Activated CD8-positive, alpha-beta T cell treated with anti-CD3 and anti-CD28 coated beads for 36 hours (primary cell): Measurements from ENCODE around the gene COL6A5. TPM values are rescaled to one million over a fixed set of nuclear protein-coding genes. Genes with fewer than 3 reads are reported as not detected.

Experiments
- ATAC-seq: fragments of 200-7000 bp; cut with Tn5 transposase; one replicate; pipeline ENCODE4 v1.10.0; 2021; ENCODE audit warnings: mild to moderate bottlenecking, moderate library complexity
- CTCF ChIA-PET: fragments of 350-600 bp; sonication (Branson Sonifier 250); formaldehyde crosslinking; loops from one replicate; lab custom pipeline; 2021; ENCODE audit warnings: antibody characterized with exemption; lab: Charles Lee
- POLR2A ChIA-PET: fragments of 350-600 bp; sonication (Branson Sonifier 250); formaldehyde crosslinking; loops from one replicate; lab custom pipeline; 2021; ENCODE audit warnings: antibody characterized with exemption; lab: Charles Lee
- DNase-seq: peaks from one replicate; pipeline ENCODE4 v3.0.0-alpha.2; 2020
- H3K27ac Mint-ChIP-seq: one replicate; pipeline ENCODE4 v1.8.0; 2021; ENCODE audit warnings: mild to moderate bottlenecking, mixed read lengths
- H3K27me3 Mint-ChIP-seq: one replicate; pipeline ENCODE4 v1.8.0; 2021; ENCODE audit warnings: mixed read lengths
- H3K36me3 Mint-ChIP-seq: one replicate; pipeline ENCODE4 v1.8.0; 2021; ENCODE audit warnings: low read depth, mixed read lengths
- H3K4me1 Mint-ChIP-seq: one replicate; pipeline ENCODE4 v1.8.0; 2021; ENCODE audit warnings: low read depth, mixed read lengths
- H3K4me3 Mint-ChIP-seq: one replicate; pipeline ENCODE4 v1.8.0; 2021; ENCODE audit warnings: mild to moderate bottlenecking, moderate library complexity, mixed read lengths
- H3K9me3 Mint-ChIP-seq: one replicate; pipeline ENCODE4 v1.8.0; 2021; ENCODE audit warnings: mixed read lengths
- intact Hi-C: fragments of 100-400 bp; cut with micrococcal nuclease; formaldehyde crosslinking; loops from one replicate; pipeline ENCODE4 v1.10.0; 2022
- total RNA-seq, 2 experiments: library from RNA; stranded (reverse); gene quantifications; one replicate each; pipeline ENCODE4 v1.2.3, GENCODE V29; 2021
- TF ChIP-seq, protein P1 (sequence below): fragments of 200-600 bp; IDR thresholded peaks from one replicate; pipeline ENCODE4 v1.8.0; 2022; ENCODE audit warnings: antibody characterized with exemption, mild to moderate bottlenecking

The COL6A5 gene
- total RNA-seq, 2 experiments from 2014 or later, result not detected

DNA sequence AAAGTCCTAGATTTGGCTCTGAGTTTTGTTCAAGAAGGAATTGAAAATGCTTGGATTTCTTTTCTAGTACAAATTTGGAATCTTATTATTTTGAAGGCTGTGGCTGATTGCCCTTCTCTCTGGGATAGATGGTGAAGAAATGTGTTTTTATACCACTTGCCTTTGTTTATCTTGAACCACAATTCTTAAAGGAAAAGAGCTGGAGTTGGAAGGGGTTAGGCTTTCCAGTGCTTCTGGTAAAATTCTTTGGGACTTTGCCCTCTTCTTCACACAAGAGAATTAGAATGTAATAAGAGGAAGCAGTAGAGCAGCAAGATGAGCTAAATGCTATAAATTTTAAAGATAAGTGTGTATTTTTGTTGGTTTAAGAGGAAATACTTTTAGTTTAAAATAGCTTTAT, 65.8 kb downstream of the COL6A5 start:
- peaks cover 2% of the 10 kb centered on the region for H3K27me3 Mint-ChIP-seq
- DNase-seq (no peak), ATAC-seq (no peak)
- no peak overlapping the region for H3K4me3 Mint-ChIP-seq
- H3K4me1 Mint-ChIP-seq, result no peaks in the 10 kb centered on the region
- TF ChIP-seq, protein P1, sequence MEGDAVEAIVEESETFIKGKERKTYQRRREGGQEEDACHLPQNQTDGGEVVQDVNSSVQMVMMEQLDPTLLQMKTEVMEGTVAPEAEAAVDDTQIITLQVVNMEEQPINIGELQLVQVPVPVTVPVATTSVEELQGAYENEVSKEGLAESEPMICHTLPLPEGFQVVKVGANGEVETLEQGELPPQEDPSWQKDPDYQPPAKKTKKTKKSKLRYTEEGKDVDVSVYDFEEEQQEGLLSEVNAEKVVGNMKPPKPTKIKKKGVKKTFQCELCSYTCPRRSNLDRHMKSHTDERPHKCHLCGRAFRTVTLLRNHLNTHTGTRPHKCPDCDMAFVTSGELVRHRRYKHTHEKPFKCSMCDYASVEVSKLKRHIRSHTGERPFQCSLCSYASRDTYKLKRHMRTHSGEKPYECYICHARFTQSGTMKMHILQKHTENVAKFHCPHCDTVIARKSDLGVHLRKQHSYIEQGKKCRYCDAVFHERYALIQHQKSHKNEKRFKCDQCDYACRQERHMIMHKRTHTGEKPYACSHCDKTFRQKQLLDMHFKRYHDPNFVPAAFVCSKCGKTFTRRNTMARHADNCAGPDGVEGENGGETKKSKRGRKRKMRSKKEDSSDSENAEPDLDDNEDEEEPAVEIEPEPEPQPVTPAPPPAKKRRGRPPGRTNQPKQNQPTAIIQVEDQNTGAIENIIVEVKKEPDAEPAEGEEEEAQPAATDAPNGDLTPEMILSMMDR, result no peak
- H3K27ac Mint-ChIP-seq, result no peak overlapping the region
- H3K9me3 Mint-ChIP-seq, result peaks cover 7% of the 10 kb centered on the region
- H3K36me3 Mint-ChIP-seq, result no peaks in the 10 kb centered on the region
- intact Hi-C loops, result no loop called here
- ChIA-PET CTCF (no interaction called here), POLR2A (no interaction called here)

DNA sequence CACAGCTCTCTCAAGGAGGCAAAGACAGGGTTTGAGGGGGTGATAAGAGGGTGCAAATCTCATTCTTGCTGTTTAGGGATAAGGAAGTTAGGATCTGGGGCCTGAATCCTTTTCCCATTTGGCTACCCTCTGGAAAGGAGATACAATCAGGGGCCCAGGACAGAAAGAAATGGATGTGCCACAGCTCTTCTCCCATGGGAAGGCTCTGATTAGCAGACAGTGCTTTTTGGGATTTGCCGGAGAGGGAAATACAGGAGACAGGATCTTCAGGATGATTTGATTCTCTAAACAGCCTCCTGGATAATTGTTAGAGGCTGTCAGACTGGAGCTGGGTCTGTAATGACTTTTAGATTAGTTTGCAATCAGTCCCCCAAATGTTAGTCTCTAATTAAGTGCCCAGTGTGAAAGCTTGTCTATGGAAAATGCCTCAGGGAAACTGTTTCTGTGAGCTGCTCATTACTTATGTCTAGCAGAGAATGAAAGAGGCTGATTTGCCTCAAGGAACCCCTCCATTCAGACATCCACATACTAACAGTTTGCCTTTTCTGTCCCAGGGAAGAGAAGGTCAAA, 67.6 kb downstream of the COL6A5 start:
- DNase-seq, result no peak
- Mint-ChIP-seq H3K4me3 (no peak overlapping the region), H3K9me3 (peaks cover 5% of the 10 kb centered on the region), H3K4me1 (no peaks in the 10 kb centered on the region), H3K27ac (no peak overlapping the region), H3K36me3 (no peaks in the 10 kb centered on the region), H3K27me3 (peaks cover 2% of the 10 kb centered on the region)
- TF ChIP-seq, protein P1, result no peak
- ATAC-seq, result no peak
- ChIA-PET POLR2A (no interaction called here), CTCF (no interaction called here)
- intact Hi-C loops, result no loop called here

DNA sequence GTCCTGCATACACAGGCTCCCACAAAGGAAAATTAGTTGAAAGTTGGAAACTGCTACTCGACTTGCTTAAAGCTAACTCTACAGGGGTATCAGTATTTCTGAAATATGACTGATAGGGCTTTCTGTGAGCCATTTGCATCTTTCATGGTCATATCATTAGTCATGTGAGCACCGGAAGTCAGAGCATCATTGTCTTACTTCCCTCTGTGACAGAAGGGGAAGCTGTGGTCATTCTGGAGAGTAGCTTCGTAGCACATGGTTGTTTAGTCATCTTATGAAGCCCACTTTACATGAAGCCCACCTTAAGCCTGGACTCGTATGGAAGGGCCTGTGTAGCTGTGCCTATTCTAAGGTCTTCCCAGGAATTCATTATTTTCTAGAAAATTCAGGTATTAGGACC, 69.0 kb downstream of the COL6A5 start:
- CTCF ChIA-PET, result no interaction called here
- H3K36me3 Mint-ChIP-seq, result no peaks in the 10 kb centered on the region
- ATAC-seq (no peak), DNase-seq (no peak)
- no peaks in the 10 kb centered on the region for H3K9me3 Mint-ChIP-seq
- intact Hi-C loops, result no loop called here
- no peak overlapping the region for H3K4me3 Mint-ChIP-seq
- peaks cover 2% of the 10 kb centered on the region for H3K27me3 Mint-ChIP-seq
- no peak overlapping the region for H3K27ac Mint-ChIP-seq
- H3K4me1 Mint-ChIP-seq, result no peaks in the 10 kb centered on the region
- TF ChIP-seq, protein P1, result no peak
- POLR2A ChIA-PET, result no interaction called here

DNA sequence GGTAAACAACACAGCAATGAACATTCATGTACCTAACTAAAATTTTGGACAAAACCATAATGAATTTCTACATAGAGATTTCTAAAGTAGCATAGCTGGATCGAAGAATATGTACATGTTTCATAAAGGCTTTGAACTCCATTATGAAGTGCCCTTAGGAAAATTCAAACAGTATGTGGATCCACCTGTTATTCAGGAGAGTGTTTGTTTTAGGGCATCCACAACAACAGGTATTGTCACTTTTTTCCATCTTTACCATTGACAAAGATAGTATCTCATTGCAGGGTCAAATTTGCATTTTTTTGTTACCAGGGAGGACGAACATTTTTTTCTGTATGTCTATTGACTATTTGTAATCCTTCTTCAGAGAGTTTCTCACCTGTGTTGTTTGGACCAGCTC, 75.0 kb downstream of the COL6A5 start:
- Mint-ChIP-seq H3K4me3 (no peak overlapping the region), H3K36me3 (no peaks in the 10 kb centered on the region), H3K9me3 (no peaks in the 10 kb centered on the region), H3K27ac (no peak overlapping the region), H3K4me1 (no peaks in the 10 kb centered on the region), H3K27me3 (peaks cover 9% of the 10 kb centered on the region)
- TF ChIP-seq, protein P1, result no peak
- intact Hi-C loops, result no loop called here
- ChIA-PET POLR2A (no interaction called here), CTCF (no interaction called here)
- ATAC-seq, result no peak
- no peak for DNase-seq

DNA sequence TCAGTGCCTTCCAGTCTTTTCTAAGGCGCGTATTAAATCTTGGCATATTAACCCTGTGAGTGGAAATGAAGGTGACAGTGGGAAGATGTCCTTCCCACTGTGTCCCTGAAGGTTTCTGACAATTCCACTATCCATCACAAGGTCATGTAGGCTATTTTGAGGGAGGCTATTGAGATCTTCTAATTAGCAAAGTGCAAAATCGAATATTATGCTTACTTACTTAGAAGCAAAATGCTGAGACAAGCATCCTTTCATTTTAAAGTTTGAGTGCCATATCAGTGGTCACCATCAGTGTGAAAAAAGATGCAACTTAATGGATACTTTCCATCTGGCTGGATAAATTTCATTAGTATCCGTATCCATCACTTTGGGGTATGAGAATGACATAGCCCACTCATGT, 77.6 kb downstream of the COL6A5 start:
- H3K27ac Mint-ChIP-seq, result no peak overlapping the region
- no peaks in the 10 kb centered on the region for H3K9me3 Mint-ChIP-seq
- POLR2A ChIA-PET, result no interaction called here
- TF ChIP-seq, protein P1, result no peak
- CTCF ChIA-PET, result no interaction called here
- DNase-seq (no peak), ATAC-seq (no peak)
- H3K27me3 Mint-ChIP-seq, result peaks cover 8% of the 10 kb centered on the region
- H3K4me3 Mint-ChIP-seq, result no peak overlapping the region
- intact Hi-C loops, result no loop called here
- no peaks in the 10 kb centered on the region for H3K4me1 Mint-ChIP-seq
- H3K36me3 Mint-ChIP-seq, result no peaks in the 10 kb centered on the region
